Putamen (tissue), 1 donor: Measurements from ENCODE around the gene SGMS2.
A peak's percentile ranks its signal among the peaks of the same experiment; 100 is the strongest.
"Not testable (repeated sequence)": the region's sequence is repeated elsewhere in the genome, so short reads cannot be mapped to it uniquely, and the experiment has no call there.

Experiments
- DNase-seq: peaks from one replicate; pipeline ENCODE4 v3.0.0-alpha.2; 2016; ENCODE audit warnings: low spot score

Gene SGMS2

DNA sequence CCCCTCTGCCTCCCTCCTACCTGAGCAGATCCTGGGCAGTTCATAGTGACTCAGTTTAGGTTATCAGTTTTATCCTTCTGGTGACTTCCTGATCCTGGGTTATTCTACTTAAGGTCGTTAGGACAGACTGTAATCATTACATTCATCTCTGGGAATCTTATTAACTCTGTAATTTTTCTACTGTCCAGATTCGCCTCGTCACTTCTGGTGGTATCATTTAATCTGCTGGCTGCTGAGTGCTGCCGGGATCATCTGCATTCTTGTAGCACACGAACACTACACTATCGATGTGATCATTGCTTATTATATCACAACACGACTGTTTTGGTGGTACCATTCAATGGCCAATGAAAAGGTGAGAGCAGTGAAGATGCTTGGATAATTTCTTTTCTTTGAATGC is 83.6 kb downstream of the SGMS2 start:
- no peak for DNase-seq

DNA sequence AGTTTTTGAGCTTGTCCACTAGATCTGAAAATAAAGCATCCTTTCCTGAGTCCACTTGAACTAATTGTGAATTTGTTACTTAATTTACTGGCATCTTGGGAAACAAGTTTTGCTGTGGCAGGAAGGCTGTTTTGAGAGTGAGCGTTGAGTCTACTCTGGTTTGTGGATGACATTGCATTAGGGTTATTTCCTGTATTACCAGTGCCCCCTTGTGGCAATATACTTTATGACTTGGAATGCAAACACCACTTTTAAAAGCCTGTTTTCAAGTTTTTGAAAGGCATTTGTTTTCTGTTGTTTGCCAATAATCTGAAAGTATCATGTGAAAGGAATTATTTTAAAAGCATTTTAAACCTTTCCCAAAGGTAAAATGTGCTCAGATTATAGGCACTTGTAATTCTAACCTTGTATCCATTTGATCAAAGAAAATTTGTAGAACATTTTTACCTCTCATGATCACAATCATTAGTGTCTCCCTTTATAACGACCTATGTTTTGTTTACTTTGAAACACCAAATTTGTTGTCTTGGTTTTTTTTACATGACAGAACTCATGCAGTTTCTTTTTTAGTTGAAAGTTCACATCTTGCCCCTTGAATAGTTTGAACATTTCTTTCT is 88.7 kb downstream of the SGMS2 start:
- DNase-seq, result peak; percentile 63

DNA sequence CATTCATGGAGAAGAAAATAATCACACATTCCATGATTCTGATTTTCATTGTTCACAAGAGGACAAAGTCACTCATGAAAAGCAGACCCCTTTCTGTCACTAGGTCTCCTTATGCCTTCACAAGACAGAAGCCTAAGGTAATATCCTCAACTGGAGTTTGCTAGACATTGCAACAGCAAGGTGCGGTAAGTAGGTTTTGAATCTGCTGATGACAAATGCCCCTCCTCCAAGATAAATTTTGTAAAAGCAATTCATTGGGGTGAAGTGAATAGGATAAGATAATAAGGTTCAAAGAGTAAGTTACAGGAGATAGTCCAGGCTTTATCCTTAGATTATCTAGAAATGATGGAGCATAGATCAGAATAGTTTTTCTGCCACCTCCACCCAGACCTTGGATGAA is 90.5 kb downstream of the SGMS2 start:
- DNase-seq, result no peak

DNA sequence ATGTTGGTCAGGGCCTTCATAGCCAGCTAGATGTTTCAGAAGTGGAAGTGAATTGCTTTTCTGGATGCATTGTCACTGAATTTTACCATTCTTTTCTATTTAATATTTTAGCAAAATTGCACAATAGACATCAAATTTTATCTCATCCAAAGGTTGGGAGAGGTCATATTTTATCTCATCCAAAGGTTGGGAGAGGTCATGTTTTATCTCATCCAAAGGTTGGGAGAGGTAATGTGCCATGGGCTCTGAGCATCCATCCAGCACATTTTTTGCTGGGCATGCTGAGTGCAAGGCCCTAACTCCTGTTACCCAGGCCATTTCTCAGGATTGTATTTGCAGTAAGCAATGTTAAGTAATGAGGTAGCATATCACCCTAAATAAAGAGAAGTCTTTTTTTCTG is 91.9 kb downstream of the SGMS2 start:
- DNase-seq, result no peak

DNA sequence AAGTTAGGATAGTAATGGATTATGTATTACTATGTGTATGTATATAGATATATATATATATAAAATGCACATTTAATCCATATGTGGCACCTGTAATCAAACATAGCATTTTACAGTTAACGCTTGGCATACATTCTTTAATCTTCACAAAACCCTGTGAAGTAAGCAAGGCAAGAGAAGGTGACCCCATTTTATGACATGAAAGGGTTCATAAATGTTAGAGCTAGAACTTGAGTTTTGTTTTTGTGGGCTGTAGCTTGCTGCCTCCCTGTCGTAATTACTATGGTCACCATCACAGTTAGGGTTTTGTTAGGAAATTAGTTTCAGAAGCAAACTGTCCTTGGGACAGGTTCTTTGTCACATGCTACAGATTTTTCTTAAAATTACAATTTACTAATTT is 92.8 kb downstream of the SGMS2 start:
- no peak for DNase-seq

DNA sequence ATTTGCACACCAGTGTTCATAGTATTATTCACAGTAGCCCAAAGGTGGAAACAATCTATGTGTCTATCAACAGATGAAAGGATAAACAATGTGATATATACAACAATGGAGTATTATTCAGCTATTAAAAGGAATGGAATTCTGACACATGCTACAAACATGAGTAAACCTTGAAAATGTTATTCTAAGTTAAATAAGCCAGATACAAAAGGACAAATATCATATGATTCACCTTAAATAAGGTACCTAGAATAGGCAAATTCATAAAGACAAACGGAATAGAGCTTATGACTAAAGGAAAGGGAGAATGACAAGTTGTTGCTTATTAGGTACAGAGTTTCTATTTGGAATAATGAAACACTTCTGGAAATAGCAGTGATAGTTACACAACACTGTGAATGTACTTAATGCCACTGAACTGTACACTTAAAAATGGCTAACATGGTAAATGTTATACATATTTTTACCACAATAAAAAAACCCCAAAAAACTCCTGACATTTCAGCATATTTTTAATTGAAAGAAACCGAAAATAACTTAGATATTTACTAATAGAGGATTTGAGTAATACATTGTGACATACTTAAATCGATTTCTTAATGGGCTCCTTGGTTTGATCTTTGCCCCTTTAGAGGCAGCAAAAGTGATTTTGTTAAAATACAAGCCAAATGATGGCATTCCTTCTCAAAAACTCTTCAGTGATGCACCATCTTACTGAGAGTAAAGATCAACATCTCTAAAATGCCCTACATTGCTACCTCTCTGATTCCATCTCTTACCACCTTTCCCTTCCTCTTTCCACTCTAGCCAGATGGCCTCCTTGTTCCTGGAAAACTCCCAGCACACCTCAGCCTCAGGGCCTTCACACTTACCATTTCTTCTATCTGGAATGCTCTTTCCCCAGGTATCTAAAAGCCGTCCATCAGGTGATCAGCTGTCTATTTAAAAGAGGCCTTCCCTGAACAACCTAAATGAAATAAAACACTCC is 98.0 kb downstream of the SGMS2 start:
- DNase-seq, result no peak

DNA sequence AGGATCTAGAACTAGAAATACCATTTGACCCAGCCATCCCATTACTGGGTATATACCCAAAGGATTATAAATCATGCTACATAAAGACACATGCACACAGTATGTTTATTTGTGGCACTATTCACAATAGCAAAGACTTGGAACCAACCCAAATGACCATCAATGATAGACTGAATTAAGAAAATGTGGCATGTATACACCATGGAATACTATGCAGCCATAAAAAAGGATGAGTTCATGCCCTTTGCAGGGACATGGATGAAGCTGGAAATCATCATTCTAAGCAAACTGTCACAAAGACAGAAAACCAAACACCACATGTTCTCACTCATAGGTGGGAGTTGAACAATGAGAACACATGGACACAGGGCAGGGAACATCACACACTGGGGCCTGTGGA is 101.0 kb downstream of the SGMS2 start:
- not testable (repeated sequence) for DNase-seq

DNA sequence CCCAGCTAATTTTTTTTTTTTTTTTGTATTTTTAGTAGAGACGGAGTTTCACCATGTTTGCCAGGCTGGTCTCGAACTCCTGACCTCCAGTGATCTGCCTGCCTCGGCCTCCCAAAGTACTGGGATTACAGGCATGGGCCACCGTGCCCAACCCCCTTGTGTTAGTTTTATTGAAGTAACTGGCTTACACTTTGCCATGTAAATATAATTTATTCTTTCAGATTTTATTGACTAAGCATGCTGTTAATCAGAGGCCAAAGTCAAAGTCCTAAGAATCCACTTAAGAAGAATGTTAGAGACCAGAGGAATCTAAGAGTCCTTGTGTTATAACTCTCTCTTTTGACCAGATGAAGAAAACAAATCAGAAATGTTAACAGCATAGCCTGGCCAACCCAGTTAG is 102.1 kb downstream of the SGMS2 start:
- not testable (repeated sequence) for DNase-seq

DNA sequence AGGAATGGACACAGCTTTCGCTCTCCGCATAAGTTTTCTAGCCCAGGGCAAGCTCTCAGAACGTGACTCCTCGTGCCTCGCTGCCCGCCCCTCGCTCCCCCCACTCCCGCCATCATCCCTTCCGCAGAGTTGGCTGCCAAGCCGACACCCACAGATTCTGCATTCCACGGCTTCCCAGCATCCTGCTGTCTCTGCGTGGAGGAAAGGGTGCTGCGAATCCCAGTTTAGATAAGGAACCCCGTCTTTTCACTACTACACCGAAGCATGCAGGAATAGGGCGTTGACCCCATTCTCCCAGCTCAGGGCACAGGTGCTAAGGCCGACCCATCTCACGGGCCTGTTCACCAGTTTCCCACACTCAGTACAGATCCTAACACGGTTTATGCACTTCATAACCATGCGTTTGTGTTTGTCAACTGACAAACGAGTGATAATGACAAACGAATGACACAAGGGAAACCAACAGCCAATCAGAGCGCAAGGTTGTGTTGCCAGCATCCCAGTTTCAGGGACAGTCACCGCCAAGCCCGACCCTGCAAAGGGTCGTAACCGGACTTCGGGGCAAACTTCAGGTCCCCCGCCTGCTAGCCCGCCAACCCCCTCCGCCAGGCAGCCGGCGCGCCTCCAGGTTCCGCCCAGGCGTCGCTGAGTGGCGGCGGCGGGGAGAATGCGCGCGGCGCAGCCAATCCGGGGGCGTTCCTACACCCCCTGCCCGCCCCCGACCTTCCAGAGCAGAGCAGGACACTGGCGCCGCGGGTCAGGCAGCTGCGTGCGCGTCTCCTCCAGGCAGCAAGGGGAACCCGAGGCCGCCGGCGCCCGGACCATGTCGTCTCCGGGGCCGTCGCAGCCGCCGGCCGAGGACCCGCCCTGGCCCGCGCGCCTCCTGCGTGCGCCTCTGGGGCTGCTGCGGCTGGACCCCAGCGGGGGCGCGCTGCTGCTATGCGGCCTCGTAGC is 106.4 kb downstream of the SGMS2 start, which contains the start of gene CYP2U1:
Gene CYP2U1 (plus strand): TSS at position 729 of the 954 bp plus-strand sequence. CDS start 95 bp downstream, at position 824.
- peak; percentile 89 for DNase-seq

DNA sequence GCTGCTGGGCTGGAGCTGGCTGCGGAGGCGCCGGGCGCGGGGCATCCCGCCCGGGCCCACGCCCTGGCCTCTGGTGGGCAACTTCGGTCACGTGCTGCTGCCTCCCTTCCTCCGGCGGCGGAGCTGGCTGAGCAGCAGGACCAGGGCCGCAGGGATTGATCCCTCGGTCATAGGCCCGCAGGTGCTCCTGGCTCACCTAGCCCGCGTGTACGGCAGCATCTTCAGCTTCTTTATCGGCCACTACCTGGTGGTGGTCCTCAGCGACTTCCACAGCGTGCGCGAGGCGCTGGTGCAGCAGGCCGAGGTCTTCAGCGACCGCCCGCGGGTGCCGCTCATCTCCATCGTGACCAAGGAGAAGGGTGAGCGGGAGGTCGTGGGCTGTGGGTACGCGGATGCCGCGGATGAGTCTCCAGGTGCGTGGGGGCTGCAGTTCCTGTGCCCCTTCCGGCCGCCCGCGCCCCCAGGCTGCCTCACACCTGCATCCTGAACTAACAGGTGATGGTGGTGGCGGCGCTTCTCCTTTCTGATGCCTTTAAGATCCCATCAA is 107.1 kb downstream of the SGMS2 start:
- peak; percentile 30 for DNase-seq

DNA sequence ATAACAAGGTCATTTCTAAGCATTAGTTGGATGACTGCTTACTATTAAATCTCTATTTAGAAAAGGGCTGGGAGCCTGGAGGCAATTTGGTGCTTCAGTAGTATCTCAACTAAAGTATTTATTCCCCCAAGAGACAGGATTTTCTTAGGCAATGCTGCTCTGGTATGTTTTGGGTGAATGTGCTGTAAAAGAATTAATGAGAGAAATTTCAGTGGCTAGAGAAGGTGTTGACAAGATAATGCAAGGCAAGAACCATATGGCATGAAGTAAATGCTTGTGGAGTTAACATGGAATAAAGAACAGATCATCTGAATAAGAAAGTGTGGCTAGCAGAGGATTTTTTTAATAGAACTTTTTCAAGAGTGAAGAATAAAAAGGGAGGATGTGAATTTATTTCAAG is 110.5 kb downstream of the SGMS2 start:
- DNase-seq, result no peak

DNA sequence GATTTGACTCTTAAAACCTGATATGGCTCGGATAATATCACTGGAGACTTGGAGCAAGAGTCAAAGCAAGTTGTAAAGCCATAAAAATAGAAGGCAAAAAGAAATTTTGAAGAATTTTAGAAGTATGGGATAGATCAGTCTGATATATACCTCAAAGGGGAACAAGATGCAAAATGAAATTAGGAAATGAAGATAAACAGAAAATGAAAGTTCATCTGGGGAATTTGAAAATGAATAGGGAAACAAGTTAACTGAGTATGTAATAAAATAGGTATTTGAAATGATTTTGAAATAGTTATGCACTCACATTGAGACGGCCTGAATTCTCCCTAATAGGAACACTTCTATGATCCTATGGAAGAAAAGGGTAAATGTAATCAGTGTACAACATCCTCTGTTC is 112.3 kb downstream of the SGMS2 start:
- DNase-seq, result no peak

DNA sequence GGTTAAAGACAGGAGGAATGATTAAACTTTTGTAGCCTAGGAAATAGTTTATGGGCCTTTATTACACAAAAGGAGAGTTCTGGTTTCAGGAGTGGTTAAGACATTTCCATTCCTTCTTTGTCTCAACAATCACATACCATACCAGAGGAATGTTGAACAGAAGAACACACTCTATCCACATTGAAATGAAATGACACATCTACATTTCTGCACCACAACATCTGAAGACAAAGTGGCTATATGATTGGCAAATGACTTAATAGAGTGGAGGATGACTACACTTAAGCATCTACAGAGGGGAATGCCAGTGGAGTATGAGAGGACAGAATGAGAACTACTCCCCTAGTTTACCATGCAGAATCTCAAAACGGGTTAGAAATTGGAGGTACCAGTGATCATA is 114.6 kb downstream of the SGMS2 start:
- no peak for DNase-seq

DNA sequence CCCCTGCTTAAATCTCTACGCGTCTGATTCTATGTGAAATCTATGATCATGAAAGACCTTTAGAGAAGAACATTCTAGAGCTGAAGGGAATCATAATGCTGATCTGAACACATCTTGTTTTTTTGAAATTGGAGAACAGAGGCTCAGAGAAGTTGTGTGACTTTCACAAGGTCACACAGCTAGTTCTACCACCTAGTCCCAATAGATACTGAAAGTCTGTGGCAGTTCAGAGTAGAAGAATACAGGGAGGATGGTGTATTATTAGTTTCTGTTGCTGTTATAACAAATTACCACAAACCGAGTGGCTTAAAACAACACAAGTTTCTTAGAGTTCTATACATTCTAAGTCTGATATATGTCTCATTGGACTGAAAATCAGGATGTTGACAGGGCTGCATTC is 121.1 kb downstream of the SGMS2 start:
- DNase-seq, result no peak

DNA sequence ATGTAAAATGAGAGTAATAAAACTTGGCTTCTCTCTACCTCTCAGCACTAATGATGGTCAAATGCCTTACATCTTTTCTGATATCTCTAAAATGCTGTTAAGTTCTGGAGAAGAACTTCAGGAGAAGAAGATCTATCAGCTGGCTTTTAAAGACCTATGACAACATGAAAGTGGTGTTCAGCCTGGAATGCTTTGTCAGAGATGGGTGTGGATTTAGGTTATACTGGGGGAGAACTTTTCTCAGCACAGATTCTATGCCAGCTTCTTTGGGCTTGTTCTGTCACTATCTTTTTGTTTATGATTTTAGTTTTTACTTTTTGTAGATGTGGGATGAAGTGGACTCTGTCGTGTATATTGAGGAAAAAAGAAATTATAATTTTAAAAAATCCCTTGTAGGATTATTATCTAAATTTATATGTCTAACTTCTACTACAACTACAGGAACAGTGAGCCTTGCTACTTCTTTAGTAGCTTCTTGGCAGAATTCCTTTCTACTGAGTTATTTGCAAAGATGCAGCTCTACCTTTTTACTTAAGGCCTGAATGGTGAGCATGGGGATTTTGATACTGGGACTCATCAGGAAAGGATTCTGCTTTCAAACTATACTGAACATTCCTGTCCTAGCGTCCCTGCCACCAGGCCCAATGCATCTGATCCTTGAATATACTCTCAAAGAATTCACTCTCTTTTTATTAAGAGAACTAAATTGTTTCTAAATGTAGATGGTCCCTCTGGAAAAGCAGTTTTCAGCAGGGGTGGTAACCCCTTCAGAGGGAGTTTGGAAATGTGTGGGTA is 126.2 kb downstream of the SGMS2 start:
- no peak for DNase-seq

DNA sequence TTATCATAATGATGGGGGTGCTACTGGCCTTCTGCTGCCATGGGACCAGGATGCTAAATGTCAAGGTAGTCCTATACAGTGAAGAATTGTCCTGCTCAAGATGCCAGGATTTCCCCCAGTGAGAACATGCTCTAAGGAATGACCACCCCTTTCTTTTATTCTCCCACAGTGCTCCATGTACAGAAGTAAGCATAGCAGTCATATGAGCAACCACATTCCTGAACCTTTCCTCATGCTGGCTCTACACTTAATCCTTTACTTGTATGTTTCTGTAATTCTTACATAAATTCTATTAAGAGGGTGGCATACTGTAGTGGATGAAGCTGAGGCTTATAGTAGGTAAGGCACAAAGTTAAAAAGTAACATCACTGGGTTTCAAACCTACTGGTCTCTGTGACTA is 126.8 kb downstream of the SGMS2 start:
- no peak for DNase-seq

DNA sequence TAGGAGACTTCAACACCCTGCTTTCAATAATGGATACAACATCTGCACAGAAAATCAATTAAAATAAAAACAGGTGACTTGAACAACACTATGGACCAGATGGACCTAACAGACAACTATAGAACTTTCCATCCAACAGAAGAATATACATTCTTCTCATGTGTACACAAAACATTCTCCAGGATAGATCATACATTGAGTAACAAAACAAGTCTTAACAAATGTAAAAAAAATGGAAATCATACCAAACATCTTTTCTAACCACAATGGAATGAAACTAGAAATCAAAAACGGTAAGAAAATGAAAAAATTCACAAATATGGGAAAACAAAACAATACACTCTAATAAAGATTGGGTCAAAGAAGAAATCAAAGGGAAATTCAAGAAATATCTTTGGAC is 131.3 kb downstream of the SGMS2 start:
- DNase-seq, result no peak
